ENCODE results near the gene BIN1.

- TF ChIP-seq EZH2phosphoT487 (IDR thresholded peaks at IDR 0.05) (no peak), CTCF (IDR thresholded peaks at IDR 0.05) (no peak)
Measured at GRCh38 chr2:127091886-127092285, 15.1 kb downstream of the BIN1 start.

Data from neural progenitor cell (in vitro differentiated cells).